ENCODE results near the gene WDR70.
"Not testable (repeated sequence)": the region's sequence is repeated elsewhere in the genome, so short reads cannot be mapped to it uniquely, and the experiment has no call there.

WDR70 gene

DNA sequence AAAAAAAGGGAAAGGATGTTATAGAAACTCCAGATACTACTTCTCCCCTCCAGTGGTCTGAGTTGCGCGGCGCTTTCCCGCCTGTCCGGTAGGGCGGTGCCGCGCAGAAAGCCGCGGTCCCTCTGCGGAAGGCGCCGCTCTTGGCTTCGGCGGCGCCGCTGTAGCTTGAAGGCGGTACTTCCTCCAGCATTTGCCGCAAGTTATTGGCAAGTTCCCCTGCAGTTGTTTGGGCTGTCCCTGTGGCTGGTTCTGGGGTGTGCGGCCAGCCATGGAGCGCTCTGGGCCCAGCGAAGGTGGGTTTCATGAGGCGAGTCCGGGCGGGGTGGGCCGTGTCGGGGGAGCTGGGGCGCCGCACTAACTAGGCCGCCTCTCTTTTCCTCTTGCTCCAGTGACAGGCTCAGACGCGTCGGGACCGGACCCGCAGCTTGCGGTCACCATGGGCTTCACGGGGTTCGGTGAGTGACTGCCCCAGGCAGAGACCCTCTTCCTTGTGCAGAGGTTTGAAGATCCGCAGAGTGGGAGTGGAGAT lies at the start of gene WDR70:
TSS of gene WDR70 (plus strand) at position 219 of the 529 bp plus-strand sequence. CDS start at position 269, 50 bp downstream.
- DNase-seq: peak; percentile 75 to 96 (median 90)
- intact Hi-C loops (cut with DNase I): not testable (repeated sequence)

DNA sequence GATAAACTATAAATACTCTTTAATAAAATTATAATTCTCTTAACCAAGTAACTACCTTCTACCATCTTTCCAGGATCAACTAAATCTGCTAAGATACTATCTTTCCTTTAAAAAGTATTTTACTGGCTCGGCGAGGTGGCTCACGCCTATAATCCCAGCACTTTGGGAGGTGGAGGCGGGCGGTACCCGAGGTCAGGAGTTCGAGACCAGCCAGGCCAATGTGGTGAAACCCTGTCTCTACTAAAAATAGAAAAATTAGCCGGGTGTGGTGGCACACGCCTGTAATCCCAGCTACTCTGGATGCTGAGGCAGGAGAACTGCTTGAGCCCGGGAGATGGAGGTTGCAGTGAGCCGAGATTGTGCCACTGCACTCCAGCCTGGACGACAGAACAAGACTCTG lies 44.4 kb upstream of the WDR70 start:
- intact Hi-C loops (cut with DNase I); DNase-seq: not testable (repeated sequence)

DNA sequence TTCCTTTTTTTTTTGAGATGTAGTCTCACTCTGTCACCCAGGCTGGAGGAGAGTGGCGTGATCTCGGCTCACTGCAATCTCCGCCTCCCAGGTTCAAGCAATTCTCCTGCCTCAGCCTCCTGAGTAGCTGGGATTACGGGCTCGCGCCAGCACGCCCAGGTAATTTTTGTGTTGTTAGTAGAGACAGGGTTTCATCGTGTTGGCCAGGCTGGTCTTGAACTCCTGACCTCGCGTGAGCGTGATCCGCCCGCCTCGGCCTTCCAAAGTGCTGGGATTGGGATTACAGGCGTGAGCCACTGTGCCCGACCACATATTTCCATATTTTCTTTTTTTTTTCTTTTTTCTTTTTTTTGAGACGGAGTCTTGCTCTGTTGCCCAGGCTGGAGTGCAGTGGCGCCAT lies 36.4 kb upstream of the WDR70 start:
- DNase-seq; intact Hi-C loops (cut with DNase I): not testable (repeated sequence)

DNA sequence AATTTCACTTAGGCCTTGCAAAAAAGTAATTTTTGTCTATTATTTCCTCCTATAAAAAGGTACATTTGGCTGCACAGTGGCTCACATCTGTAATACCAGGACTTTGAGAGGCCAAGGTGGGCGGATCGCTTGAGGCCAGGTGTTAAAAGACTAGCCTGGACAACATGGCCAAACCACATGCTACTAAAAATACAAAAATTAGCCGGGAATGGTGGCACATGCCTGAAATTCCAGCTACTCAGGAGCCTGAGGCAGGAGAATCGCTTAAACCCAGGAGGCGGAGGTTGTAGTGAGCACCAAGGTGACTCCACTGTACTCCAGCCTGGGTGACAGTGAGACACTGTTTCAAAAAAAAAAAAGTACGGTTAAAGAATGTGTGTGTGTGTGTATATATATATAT lies 24.0 kb upstream of the WDR70 start:
- DNase-seq: peak in 1 of 42 donors; percentile 25
- intact Hi-C loops (cut with DNase I): no loop called here

DNA sequence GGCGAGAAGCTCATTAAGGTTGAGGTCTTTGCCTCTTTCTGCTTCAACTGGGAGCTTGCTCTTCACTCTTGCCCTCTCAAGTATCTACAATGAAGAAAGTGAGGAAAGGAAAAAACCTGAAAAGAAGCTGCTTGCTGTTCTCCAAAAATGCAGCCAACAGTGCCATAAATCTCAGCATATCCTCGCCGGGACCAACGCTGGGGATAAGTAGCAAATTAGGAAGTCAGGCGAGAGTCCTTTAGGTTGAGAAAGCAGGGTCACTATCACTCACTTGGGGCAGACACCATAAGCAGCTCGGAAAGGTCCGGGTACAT lies 8.6 kb upstream of the WDR70 start:
- intact Hi-C loops (cut with DNase I): no loop called here
- peak in 1 of 42 donors; percentile 16 for DNase-seq

DNA sequence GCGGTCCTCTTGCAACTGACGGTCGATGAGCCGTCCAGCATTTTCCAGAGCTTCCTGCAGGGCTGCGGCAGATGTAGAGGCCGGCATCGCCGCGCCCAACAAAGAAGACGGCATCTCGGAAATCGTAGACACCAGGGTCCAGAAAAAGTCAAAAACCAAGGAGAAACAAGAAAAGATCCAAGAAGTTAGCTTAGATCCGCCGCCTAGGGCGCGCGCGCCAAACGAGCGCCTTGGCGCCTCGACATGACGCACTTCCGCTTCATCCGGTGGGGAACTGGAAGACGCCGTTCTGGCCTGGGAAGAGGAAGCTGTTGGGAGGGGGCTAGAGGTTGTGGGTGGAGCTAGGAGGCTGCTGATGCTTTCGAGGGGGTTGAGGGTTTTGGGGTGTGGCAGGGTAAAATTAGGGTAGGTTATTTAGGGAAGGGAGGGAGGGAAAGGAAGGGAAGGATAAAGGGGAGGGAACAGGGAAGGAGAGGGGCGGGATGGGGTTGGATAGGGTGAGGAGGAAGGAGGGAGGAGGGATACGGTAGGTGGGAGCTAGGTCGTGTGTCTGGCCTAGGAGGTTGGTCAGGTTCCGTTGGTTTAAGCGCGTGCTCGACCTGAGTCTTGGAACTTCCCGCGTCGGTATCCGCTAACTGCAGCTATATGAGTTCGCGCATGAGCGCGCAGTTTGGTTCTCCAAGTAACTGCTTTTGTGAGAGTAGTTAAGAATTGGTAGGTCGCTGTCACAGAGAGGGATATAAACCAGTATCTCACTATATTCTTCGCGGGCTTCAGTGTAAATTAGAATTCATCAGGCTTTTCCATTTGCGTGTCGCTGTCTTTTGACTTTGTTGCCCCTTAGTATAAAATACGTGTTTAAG lies 8.0 kb upstream of the WDR70 start, which contains the start of gene NUP155:
TSS of gene NUP155 (minus strand) at position 243 of the 863 bp plus-strand sequence. CDS start at position 114, 129 bp downstream.
- peak; percentile 85 to 98 (median 95) for DNase-seq
- intact Hi-C loops (cut with DNase I): no loop called here

DNA sequence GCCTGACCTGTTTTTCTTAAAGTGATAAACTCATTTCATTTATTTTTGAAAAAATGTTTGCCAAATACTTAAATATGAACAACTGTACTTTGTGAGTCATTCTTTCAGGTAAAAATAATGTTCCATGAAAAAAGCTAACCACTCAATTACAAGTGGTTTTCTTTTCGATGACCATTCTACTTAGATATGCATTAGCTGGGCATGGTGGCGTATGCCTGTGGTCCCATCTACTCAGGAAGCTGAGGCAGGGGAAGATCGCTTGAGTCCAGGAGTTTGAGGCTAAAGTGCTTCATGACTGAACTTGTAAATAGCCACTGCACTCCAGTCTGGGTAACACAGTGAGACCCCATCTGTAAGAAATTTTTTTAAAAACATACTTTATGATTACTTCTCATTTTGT lies 4.0 kb upstream of the WDR70 start:
- DNase-seq: no peak
- intact Hi-C loops (cut with DNase I): no loop called here

DNA sequence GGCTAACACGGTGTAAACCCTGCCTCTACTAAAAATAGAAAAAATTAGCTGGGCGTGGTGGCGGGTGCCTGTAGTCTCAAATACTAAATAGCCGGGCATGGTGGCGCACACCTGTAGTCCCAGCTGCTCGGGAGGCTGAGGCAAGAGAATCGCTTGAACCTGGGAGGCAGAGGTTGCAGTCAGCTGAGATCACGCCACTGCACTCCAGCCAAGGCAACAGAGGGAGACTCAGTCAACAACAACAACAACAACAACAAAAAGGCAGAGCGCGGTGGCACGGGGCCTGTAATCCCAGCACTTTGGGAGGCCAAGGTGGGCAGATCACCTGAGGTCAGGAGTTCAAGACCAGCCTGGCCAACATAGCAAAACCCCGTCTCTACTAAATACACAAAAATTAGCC lies 1.1 kb upstream of the WDR70 start:
- DNase-seq; intact Hi-C loops (cut with DNase I): not testable (repeated sequence)

DNA sequence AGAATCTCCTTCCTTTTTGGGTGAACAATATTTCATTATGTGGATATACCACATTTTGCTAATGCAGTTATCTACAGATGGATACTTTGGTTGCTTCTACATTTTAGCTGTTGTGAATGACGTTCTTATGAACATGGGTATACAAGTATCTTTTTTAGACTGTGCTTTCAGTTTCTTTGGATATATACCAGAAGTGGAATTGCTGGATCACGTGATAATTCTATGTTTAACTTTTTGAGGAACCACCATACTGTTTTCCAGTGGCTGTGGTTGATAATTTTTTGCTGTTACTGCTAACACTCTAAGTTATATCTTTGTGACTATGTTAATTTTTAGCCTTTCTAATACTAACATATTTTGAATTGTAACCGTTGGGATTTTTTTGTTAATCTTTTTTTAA lies 12.5 kb downstream of the WDR70 start:
- intact Hi-C loops (cut with DNase I): no loop called here
- DNase-seq: no peak

DNA sequence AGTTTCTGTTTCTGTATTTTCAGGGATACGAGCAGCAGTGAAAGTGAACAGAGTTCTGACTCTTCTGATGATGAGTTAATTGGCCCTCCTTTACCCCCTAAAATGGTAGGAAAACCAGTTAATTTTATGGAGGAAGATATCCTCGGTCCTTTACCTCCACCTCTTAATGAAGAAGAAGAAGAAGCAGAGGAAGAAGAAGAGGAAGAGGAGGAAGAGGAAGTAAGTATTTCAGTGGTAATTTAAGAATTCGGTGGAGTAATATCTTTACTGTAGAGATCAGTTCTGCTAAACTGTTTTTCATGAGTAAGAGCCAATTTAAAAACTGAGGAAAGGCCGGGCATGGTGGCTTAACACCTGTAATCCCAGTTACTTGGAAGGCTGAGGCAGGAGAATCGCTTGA lies 17.2 kb downstream of the WDR70 start:
- DNase-seq: no peak
- intact Hi-C loops (cut with DNase I): no loop called here

DNA sequence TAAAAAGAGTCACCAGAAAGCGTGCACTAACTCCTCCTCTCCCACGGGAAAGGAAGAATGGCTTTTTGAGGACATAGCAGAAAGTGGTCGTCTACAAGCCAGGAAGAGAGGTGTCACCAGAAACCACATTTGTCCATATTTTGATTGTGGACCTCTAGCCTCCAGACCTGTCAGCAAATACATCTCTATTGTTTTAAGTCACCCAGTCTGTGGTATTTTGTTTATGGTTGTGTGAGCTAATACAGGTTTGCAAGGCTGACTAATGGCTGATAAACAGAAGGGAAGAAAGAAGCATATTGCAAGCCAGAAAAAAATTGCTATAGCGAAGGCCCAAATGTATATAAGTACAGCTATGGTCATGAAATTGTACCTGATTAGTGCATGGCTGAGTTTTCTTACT lies 21.4 kb downstream of the WDR70 start:
- DNase-seq: no peak
- intact Hi-C loops (cut with DNase I): no loop called here

DNA sequence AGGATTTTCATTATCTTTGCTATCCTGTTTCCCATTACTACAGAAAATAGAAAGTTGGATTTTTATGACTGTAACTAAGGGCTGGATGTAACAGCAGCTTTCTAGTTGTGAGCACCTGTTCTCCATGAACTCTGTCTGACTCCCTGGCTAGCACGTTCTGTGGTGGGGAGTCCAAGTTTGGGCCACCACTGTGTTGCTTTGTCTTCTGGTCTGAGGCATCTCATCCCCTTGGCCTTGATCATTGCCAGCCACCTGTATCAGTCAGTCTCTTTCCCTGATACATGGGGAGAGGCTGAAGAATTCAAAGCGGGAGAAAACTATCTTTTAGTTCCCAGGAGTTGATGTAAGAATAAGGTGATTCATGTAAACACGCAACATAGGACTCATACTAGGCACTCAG lies 33.4 kb downstream of the WDR70 start:
- intact Hi-C loops (cut with DNase I): loop anchor here (10.0 kb wide), 1 partner anchor 782 kb away; no protein-coding TSS in a partner anchor
- no peak for DNase-seq

DNA sequence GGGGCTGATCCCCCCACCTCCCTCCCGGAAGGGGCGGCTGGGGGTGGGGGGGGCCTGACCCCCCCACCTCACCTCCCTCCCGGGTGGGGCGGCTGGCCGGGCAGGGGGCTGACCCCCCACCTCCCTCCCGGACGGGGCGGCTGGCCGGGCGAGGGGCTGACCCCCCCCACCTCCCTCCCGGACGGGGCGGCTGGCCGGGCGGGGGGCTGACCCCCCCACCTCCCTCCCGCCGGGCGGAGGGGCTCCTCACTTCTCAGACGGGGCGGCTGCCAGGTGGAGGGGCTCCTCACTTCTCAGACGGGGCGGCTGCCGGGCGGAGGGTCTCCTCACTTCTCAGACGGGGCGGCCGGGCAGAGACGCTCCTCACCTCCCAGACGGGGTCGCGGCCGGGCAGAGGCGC lies 36.3 kb downstream of the WDR70 start:
- intact Hi-C loops (cut with DNase I): loop anchor here (10.0 kb wide), 1 partner anchor 779 kb away; no protein-coding TSS in a partner anchor
- DNase-seq: not testable (repeated sequence)

DNA sequence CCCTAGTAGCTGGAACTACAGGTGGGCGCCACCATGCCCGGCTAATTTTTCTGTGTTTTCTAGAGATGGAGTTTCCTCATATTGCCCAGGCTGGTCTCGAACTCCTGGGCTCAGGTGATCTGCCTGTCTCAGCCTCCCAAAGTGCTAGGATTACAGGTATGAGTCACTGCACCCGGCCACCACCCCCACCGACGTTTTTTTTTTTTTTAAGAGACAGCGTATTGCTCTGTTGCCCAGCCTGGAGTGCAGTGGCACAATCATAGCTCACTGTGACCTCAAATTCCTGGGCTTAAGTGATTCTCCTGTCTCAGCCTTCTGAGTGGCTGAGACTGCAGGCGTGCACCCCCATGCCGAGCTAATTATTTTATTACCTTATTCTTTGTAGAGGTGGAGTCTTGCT lies 38.2 kb downstream of the WDR70 start:
- intact Hi-C loops (cut with DNase I): loop anchor here (10.0 kb wide), 1 partner anchor 777 kb away; no protein-coding TSS in a partner anchor
- no peak for DNase-seq

DNA sequence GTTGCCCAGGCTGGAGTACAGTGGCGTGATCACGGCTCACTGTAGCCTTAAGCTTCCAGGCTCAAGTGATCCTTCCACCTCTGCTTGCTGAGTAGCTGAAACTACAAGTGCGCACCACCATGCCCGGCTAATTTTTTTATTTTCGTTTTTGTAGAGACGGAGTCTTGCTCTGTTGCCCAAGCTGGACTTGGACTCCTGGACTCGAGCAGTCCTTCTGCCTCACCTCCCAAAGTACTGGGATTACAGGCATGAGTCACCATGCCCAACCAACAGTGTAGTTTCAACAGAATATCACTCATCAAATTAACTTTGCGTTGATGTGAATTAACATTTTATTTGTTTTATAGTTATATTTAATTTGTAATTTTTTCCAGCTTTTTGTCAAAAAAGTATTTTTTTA lies 45.3 kb downstream of the WDR70 start:
- intact Hi-C loops (cut with DNase I): no loop called here
- DNase-seq: no peak

DNA sequence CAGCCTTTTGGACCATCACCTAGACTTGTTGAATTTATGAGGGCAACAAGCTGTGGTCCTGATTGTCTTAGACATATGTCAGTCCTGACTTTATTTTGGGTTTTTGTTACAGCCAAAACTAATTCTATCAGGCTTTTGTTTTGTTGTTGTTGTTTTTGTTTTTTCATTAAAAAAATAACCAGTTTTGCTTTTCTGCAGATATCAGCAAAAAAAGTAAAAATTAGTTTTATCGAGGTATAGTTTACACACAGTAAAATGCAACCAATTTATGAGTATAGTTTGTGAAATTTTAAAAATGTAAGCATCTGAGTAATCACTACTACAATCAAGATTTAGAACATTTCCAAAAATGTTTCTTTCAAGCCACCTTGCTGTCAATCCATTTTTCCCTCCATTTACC lies 48.9 kb downstream of the WDR70 start:
- DNase-seq: no peak
- intact Hi-C loops (cut with DNase I): no loop called here

DNA sequence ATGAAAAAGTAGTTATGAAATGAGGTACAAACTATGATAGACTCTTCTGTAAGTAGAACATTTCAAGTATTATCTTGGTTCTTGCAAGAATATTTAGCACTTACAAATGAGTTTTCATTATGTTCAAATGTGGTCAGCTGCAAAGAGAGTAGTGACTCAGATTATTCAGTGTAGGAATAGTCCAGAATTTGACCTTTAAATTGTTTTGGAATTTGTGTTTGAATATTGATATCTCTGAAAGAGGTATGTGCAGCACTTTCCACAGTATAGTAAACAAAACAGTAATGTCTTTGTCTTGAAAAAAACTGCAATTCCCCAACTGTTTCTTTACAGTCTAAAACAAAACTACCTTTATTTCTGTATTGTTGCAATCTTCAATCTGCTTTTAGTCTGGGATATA lies 56.1 kb downstream of the WDR70 start:
- intact Hi-C loops (cut with DNase I): no loop called here
- DNase-seq: no peak

DNA sequence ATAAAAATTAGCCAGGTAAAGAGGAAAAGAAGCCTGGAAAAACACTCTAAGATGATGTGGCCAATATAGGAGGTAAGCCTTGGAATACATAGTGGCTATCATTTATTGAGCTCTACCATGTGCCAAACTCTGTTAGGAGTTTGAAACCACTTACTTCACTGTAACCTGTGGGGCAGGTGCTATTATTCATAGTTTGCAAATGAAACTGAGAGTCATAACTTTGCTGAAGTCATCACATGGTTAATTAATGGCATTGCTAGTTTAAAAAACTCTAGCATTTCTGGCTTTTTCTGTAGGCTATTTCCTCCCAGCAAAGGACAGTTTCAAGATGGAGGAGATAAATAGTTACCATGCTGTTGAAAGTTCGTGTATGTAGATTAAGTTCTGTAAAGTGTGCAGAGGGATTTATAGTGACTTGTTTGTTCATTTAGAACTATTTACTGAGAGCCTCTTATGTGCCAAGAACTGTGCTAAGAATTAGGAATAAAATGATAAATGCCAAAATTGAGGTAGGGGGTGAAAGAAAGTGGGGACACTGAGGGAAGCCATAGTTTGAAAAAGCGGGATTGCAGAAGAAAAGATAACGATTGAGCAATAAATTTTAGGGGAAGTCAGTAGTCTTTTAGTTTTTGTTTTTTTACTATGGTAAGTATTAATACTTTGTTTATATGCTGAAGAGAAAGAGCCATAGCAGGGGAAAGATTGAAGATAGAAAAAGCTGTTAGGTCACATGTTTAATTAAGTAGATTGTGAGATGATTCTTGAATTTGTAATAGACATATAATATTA lies 57.2 kb downstream of the WDR70 start:
- intact Hi-C loops (cut with DNase I): no loop called here
- no peak for DNase-seq

DNA sequence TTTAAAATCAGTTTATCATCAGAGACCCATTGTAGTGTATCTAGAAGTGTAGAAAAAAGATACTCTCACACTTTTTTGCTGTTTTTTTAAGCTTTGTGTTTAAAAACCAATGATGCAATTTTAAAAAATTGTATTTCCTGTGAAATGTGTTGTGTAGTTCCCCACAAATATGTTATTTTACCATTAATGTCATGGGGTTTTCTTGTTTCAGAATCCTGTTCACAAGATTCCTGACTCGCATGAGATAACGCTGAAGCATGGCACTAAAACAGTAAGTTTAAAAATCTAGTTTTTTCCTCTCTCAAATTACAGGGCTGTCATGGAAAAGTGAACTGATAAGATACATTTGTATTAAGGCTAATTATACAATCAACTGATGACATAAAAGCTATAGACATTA lies 58.6 kb downstream of the WDR70 start:
- intact Hi-C loops (cut with DNase I): no loop called here
- DNase-seq: no peak

DNA sequence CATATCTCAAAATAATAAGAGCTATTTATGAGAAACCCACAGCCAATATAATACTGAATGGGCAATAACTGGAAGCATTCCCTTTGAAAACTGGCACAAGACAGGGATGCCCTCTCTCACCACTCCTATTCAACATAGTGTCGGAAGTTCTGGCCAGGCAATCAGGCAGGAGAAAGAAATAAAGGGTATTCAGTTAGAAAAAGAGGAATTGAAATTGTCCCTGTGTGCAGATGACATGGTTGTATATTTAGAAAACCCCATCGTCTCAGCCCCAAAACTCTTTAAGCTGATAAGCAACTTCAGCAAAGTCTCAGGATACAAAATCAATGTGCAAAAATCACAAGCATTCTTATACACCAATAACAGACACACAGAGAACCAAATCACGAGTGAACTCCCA lies 66.7 kb downstream of the WDR70 start:
- DNase-seq; intact Hi-C loops (cut with DNase I): not testable (repeated sequence)

Measured in head of caudate nucleus (tissue), 42 donors.